Thyroid gland (tissue), 4 donors: ENCODE measurements around the gene COL9A3. TPM values are rescaled to one million over a fixed set of nuclear protein-coding genes. Genes with fewer than 3 reads are reported as not detected.
A peak's percentile ranks its signal among the peaks of the same experiment; 100 is the strongest.

Source experiments
- DNase-seq, 2 donors: peaks; one replicate each; pipeline ENCODE4 v3.0.0-alpha.2; 2019
- H3K27ac ChIP-seq, 3 donors: fragments of 200-600 bp; sonication (generic); 1 replicate in 2 of 3; 2 replicates in 1 of 3; pipeline ENCODE4 v1.5.1; 2016 to 2019; ENCODE audit warnings: mild to moderate bottlenecking in 1 of 3, moderate library complexity in 1 of 3
- H3K27me3 ChIP-seq: fragments of 200-600 bp; sonication (generic); one replicate; pipeline ENCODE4 v1.5.1; 2019
- H3K36me3 ChIP-seq, 2 donors: fragments of 200-600 bp; sonication (generic); one replicate each; pipeline ENCODE4 v1.5.1; 2016 to 2019
- H3K4me1 ChIP-seq, 2 donors: fragments of 200-600 bp; sonication (generic); one replicate each; pipeline ENCODE4 v1.5.1; 2017 to 2019
- H3K4me3 ChIP-seq, 3 donors: fragments of 200-600 bp; sonication (generic); replicated peaks in 1 of 3; 1 replicate in 2 of 3; 2 replicates in 1 of 3; pipeline ENCODE4 v1.5.1; 2016; ENCODE audit warnings: mild to moderate bottlenecking in 1 of 3
- H3K9me3 ChIP-seq: fragments of 200-600 bp; sonication (generic); one replicate; pipeline ENCODE4 v1.5.1; 2017
- POLR2A ChIP-seq, 2 donors: fragments of 450-650 bp; IDR thresholded peaks; one replicate each; pipeline ENCODE4 v1.6.1; 2017; ENCODE audit warnings: antibody characterized with exemption in 2 of 2, mild to moderate bottlenecking in 2 of 2, moderate library complexity in 1 of 2
- WGBS, 2 donors: methylation state at CpG; one replicate each; pipeline ENCODE4 v1.1.5; 2017; 5-methylcytosine and 5-hydroxymethylcytosine counted together
- intact Hi-C: fragments of 100-400 bp; cut with DNase I; formaldehyde crosslinking; loops from one replicate; pipeline ENCODE4 v1.15.1; 2023
- total RNA-seq, 4 donors: library from RNA; depleted of rRNA; stranded (reverse); fragments of >200 nt; gene quantifications; one replicate each; pipeline ENCODE4 v1.2.3, GENCODE V29; 2016
- TF ChIP-seq, protein P1 (sequence below), 6 experiments: fragments of 200-600 bp in 3 of 6; fragments of 450-650 bp in 3 of 6; sonication (generic) in 3 of 6; IDR thresholded peaks; one replicate each; pipeline ENCODE4 v1.5.1; 2016 to 2019; ENCODE audit warnings: antibody characterized with exemption in 6 of 6, mild to moderate bottlenecking in 2 of 6, inconsistent platforms in 1 of 6, moderate library complexity in 1 of 6

Gene COL9A3
- total RNA-seq, 4 donors from 2014 or later = 5.3 to 113 (median 62.8) TPM

DNA sequence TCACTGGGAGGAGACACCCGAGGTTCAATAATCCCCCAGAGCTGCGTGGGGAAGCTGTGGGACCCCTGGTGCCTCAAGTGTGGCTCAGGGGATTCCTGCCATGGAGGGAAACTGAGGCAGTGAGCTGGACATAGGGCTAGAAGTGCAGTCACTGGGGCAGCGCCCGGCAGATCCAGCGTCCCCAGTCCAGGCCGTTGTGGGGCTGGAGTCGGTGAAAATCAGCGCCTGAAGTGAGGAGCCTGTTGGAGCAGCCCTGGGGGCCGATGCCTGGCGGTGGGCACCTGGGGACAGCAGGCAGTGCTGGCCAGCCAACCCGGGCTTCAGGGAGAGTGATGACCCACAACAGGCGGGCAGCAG lies 2.2 kb upstream of the COL9A3 start:
- H3K27me3 ChIP-seq = no peaks in the 10 kb centered on the region
- H3K4me1 ChIP-seq = peaks cover 28 to 47% of the 10 kb centered on the region in 2 donors
- WGBS, 2 donors = 71 to 80% methylated on average over 4 to 12 of the region's 12 CpGs
- no peaks in the 10 kb centered on the region for H3K9me3 ChIP-seq
- no peak overlapping the region for H3K27ac ChIP-seq
- TF ChIP-seq POLR2A (IDR thresholded peaks at IDR 0.05) = no peak
- H3K36me3 ChIP-seq = peaks cover 29 to 30% of the 10 kb centered on the region in 2 donors
- intact Hi-C loops = no loop called here
- no peak for DNase-seq
- no peak overlapping the region for H3K4me3 ChIP-seq

DNA sequence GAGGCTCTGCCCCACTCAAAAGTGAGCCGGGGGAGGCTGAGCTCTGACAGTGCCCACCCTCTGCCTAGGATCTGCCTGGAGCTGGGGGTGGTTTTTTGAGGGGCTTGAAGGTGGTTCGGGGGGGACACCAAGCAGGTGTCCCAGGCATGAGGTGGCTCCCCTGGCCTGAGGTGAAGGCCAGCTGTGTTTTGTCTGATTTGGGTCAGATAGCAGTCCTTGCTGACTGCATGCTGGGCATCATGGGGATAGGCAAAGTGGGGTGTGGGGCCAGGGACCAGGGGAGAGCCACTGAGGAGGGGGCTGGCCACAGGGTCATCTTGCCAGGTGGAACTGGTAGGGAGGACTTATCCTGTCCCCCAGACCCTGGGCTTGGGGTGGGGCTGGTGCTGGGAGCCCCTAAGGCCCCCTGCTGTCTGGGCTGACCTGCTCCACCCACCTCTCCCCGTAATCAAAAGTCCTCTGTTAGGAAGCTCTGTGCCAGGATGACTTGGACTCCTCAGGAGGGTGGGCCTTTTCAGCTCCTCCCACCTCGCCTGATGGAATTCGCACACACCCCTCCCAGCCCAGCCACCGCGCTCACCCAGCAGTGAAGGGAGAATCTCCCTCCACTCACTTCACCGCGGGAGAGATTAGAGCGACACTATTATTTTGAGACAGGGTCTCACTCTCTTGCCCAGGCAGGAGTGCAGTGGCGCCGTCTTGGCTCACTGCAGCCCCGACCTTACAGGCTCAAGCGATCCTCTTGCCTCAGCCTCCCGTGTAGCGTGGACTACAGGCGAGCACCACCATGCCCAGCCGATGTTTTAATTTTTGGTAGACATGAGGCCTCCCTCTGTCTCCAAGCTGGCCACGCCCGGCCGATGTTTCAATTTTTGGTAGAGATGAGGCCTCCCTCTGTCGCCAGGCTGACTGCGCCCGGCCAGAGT lies 1.5 kb upstream of the COL9A3 start:
- DNase-seq = peak; percentile 58 to 69
- peak overlapping the region in 1 of 3 donors; percentile 3 for H3K27ac ChIP-seq

DNA sequence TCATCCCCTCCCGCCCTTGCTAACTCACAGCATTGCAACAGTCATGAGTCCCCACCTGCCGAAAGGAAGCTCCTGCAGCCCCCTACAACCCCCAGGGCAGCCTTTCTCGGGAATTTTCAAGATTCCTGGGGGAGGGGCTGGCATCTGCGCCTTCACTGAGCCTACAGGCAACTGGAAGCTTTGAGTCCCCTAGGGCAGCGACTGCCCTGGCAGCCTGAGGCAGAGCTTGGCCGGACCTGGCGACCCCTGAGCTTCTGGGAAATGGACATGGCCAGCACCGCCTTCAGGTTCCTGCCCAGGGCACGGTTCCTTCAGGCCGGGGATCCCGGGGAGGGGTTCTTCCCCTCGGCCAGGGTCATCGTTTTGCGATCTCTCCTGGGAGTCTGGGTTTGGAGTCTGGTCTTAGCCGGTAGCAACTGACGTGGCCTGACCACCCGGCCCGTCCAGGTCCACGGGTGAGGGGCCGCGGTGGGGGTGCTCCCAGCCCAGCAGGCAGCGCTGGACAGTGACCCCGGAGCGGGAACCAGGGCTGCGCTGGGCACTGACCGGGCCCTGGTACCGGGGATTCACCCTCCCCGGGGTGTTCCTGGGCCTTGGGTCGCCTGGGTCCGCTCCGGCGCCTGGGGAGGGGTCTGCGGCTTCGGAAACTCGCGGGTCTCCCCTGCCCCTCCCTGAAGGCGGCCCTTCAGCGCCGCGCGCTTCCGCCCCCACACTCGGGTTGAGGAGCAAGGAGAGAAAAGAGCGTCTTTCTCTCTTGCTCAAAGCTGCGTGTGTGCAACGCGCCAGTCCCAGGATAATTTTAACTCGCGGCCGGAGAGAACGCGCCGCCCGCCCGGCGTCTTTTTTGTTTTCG lies 593 bp upstream of the COL9A3 start:
- H3K4me1 ChIP-seq = peaks cover 28 to 56% of the 10 kb centered on the region in 2 donors
- no peaks in the 10 kb centered on the region for H3K9me3 ChIP-seq
- TF ChIP-seq, protein P1, sequence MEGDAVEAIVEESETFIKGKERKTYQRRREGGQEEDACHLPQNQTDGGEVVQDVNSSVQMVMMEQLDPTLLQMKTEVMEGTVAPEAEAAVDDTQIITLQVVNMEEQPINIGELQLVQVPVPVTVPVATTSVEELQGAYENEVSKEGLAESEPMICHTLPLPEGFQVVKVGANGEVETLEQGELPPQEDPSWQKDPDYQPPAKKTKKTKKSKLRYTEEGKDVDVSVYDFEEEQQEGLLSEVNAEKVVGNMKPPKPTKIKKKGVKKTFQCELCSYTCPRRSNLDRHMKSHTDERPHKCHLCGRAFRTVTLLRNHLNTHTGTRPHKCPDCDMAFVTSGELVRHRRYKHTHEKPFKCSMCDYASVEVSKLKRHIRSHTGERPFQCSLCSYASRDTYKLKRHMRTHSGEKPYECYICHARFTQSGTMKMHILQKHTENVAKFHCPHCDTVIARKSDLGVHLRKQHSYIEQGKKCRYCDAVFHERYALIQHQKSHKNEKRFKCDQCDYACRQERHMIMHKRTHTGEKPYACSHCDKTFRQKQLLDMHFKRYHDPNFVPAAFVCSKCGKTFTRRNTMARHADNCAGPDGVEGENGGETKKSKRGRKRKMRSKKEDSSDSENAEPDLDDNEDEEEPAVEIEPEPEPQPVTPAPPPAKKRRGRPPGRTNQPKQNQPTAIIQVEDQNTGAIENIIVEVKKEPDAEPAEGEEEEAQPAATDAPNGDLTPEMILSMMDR (IDR thresholded peaks at IDR 0.05) = no peak
- no peak for TF ChIP-seq POLR2A (IDR thresholded peaks at IDR 0.05)
- peak overlapping the region in 2 of 3 donors; percentile 22 to 32 for H3K4me3 ChIP-seq
- DNase-seq = no peak
- intact Hi-C loops = no loop called here
- WGBS, 2 donors = 6 to 7% methylated on average over 14 to 31 of the region's 57 CpGs
- H3K27ac ChIP-seq = peak overlapping the region in 1 of 3 donors; percentile 58
- no peaks in the 10 kb centered on the region for H3K27me3 ChIP-seq
- peaks cover 16 to 18% of the 10 kb centered on the region in 2 donors for H3K36me3 ChIP-seq

More for the DNA sequence above, 1.5 kb upstream of the COL9A3 start:
- 32 to 37% methylated on average over 17 to 24 of the region's 24 CpGs for WGBS, 2 donors
- Histone ChIP-seq H3K36me3 (peaks cover 23 to 24% of the 10 kb centered on the region in 2 donors), H3K9me3 (no peaks in the 10 kb centered on the region), H3K4me1 (peaks cover 28 to 53% of the 10 kb centered on the region in 2 donors), H3K4me3 (no peak overlapping the region), H3K27me3 (no peaks in the 10 kb centered on the region)
- intact Hi-C loops = no loop called here
- TF ChIP-seq, protein P1 (IDR thresholded peaks at IDR 0.05) = no peak
- TF ChIP-seq POLR2A (IDR thresholded peaks at IDR 0.05) = no peak

DNA sequence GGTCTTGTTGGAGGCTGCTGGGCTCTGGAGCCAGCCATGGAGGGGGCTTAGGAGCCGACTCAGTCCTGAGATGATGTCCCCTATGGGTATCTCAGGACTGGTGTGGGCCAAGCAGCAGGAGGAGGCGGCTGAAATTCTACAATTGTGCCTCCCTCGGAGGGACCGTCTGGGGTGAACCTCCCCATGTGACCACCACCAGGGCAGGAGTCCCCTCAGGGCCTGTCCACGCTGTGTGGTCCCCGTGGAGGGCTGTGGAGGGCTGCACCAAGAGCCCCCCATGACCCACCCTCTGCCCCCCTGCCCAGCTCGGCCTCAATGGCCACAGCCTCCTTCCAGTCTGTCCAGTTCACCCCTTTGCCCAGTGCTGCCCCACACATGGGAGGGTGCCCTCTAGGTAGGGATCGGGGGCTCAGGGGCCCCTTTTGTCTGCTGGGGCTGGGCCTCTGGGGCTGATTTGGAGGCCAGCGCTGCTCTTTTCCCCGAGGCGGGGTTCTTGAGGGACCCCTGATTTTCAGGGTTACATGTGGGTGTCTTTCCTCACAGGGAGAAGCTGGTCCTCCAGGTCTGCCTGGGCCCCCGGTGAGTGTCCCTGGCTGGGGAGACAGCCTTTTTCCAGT lies 1.2 kb downstream of the COL9A3 start:
- intact Hi-C loops = no loop called here
- no peak overlapping the region for H3K4me3 ChIP-seq
- H3K27me3 ChIP-seq = no peaks in the 10 kb centered on the region
- peaks cover 28 to 62% of the 10 kb centered on the region in 2 donors for H3K4me1 ChIP-seq
- no peaks in the 10 kb centered on the region for H3K9me3 ChIP-seq
- H3K27ac ChIP-seq = peak overlapping the region in 2 of 3 donors; percentile 14 to 58
- no peak for DNase-seq
- H3K36me3 ChIP-seq = no peaks in the 10 kb centered on the region
- TF ChIP-seq, protein P1 (IDR thresholded peaks at IDR 0.05) = no peak
- no peak for TF ChIP-seq POLR2A (IDR thresholded peaks at IDR 0.05)
- 64 to 66% methylated on average over 7 to 12 of the region's 12 CpGs for WGBS, 2 donors
